ENCODE data around the gene FOXB1.

- TF ChIP-seq, protein P1, sequence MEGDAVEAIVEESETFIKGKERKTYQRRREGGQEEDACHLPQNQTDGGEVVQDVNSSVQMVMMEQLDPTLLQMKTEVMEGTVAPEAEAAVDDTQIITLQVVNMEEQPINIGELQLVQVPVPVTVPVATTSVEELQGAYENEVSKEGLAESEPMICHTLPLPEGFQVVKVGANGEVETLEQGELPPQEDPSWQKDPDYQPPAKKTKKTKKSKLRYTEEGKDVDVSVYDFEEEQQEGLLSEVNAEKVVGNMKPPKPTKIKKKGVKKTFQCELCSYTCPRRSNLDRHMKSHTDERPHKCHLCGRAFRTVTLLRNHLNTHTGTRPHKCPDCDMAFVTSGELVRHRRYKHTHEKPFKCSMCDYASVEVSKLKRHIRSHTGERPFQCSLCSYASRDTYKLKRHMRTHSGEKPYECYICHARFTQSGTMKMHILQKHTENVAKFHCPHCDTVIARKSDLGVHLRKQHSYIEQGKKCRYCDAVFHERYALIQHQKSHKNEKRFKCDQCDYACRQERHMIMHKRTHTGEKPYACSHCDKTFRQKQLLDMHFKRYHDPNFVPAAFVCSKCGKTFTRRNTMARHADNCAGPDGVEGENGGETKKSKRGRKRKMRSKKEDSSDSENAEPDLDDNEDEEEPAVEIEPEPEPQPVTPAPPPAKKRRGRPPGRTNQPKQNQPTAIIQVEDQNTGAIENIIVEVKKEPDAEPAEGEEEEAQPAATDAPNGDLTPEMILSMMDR (IDR thresholded peaks at IDR 0.05) = no peak
- no peak for TF ChIP-seq POLR2A (IDR thresholded peaks at IDR 0.05)
- TF ChIP-seq POLR2AphosphoS5 (IDR thresholded peaks at IDR 0.05; ENCODE audit: insufficient read depth in 1 of 2, low read depth in 1 of 2) = no peak
Measured at GRCh38 chr15:60039316-60039715, 35.2 kb downstream of the FOXB1 start.

All from vagina (tissue), 2 donors.